C4-2B (cell line): Measurements from ENCODE around the gene AK9.

Experiments
- H3K27ac ChIP-seq: fragments of 450-650 bp; 2 replicates; pipeline ENCODE4 v1.5.1; 2017
- CTCF ChIP-seq: fragments of 450-650 bp; conservative IDR thresholded peaks from 2 replicates; pipeline ENCODE4 v1.5.1; 2017; ENCODE audit warnings: mild to moderate bottlenecking
- ZFX ChIP-seq: fragments of 450-650 bp; IDR thresholded peaks from 2 replicates; pipeline ENCODE4 v1.6.1; 2017

Gene AK9

GRCh38 chr6:109480993-109481480 lies 210.0 kb downstream of the AK9 start:
- H3K27ac ChIP-seq: no peak overlapping the region
- TF ChIP-seq CTCF (no peak), ZFX (no peak)

GRCh38 chr6:109478841-109479624 lies 212.0 kb downstream of the AK9 start:
- TF ChIP-seq ZFX (no peak), CTCF (no peak)
- no peak overlapping the region for H3K27ac ChIP-seq

- no peak overlapping the region for H3K27ac ChIP-seq
- TF ChIP-seq ZFX (no peak), CTCF (no peak)
These were observed 212.7 kb downstream of the AK9 start for GRCh38 chr6:109478222-109478805.

- peak overlapping the region; percentile 58; the same call in 1 of the 2 replicates for H3K27ac ChIP-seq
These were observed 213.3 kb downstream of the AK9 start for GRCh38 chr6:109477725-109478124.

GRCh38 chr6:109477184-109477583 lies 213.8 kb downstream of the AK9 start:
- H3K27ac ChIP-seq: peak overlapping the region; percentile 58; the same call in 1 of the 2 replicates
- TF ChIP-seq CTCF (no peak), ZFX (no peak)

More at GRCh38 chr6:109477725-109478124, 213.3 kb downstream of the AK9 start:
- no peak for TF ChIP-seq CTCF
- TF ChIP-seq ZFX: no peak

- H3K27ac ChIP-seq: peak overlapping the region; percentile 35; the same call in 1 of the 2 replicates
- TF ChIP-seq CTCF (no peak), ZFX (no peak)
These were observed 215.4 kb downstream of the AK9 start for GRCh38 chr6:109475625-109476024.

- peak overlapping the region; percentile 35; the same call in 1 of the 2 replicates for H3K27ac ChIP-seq
These were observed 216.0 kb downstream of the AK9 start for GRCh38 chr6:109474995-109475394.

More at GRCh38 chr6:109474995-109475394, 216.0 kb downstream of the AK9 start:
- TF ChIP-seq ZFX: no peak
- no peak for TF ChIP-seq CTCF
